HEK293 (cell line): ENCODE data around the gene PRSS16.

Source experiments
- CTCF ChIA-PET: fragments of 350-600 bp; formaldehyde crosslinking; extraction: SDS; loops from one replicate; lab custom pipeline; 2021; ENCODE audit warnings: antibody characterized with exemption; lab: Yijun Ruan, JAX
- POLR2A ChIA-PET: fragments of 300-600 bp; formaldehyde crosslinking; extraction: SDS; loops from one replicate; lab custom pipeline; 2020; ENCODE audit warnings: antibody characterized with exemption, inconsistent platforms; lab: Yijun Ruan, JAX
- H3K27ac ChIP-seq: fragments of 200-500 bp; sonication (Bioruptor generic); 2 replicates; pipeline ENCODE4 v1.5.1; 2014; ENCODE audit warnings: low read depth, low read length, control low read depth, inconsistent platforms; ENCODE audit errors: extremely low read depth
- H3K36me3 ChIP-seq, 2 experiments: fragments of 200-500 bp in 1 of 2; sonication (Bioruptor generic) in 1 of 2; 1 replicate in 1 of 2; 2 replicates in 1 of 2; pipeline ENCODE4 v1.5.1; 2014 to 2017; ENCODE audit warnings: inconsistent platforms in 2 of 2, low read length in 2 of 2; ENCODE audit not compliant: control insufficient read depth in 2 of 2, insufficient read depth in 1 of 2
- H3K4me1 ChIP-seq: fragments of 200-500 bp; sonication (Bioruptor generic); 2 replicates; pipeline ENCODE4 v1.5.1; 2014; ENCODE audit warnings: mild to moderate bottlenecking, low read length, inconsistent platforms; ENCODE audit not compliant: control insufficient read depth, insufficient read depth
- H3K4me3 ChIP-seq: 2 replicates; pipeline ENCODE4 v1.5.1; 2011; ENCODE audit warnings: low read depth, mild to moderate bottlenecking, control low read depth, low read length, moderate library complexity
- H3K9me3 ChIP-seq: fragments of 200-500 bp; sonication (Bioruptor generic); 2 replicates; pipeline ENCODE4 v1.5.1; 2014; ENCODE audit warnings: low read depth, low read length, inconsistent platforms; ENCODE audit not compliant: control insufficient read depth, insufficient read depth
- GLI4 ChIP-seq: fragments of 450-650 bp; formaldehyde crosslinking; IDR thresholded peaks from 2 replicates; pipeline ENCODE4 v1.5.1; 2016; ENCODE audit warnings: missing biosample characterization, missing genetic modification characterization
- GLIS1 ChIP-seq: fragments of 450-650 bp; formaldehyde crosslinking; IDR thresholded peaks from 2 replicates; pipeline ENCODE4 v1.5.1; 2016; ENCODE audit warnings: missing biosample characterization, missing genetic modification characterization
- IKZF3 ChIP-seq: fragments of 450-650 bp; IDR thresholded peaks from 2 replicates; pipeline ENCODE4 v1.5.0; 2018; ENCODE audit warnings: missing biosample characterization, mild to moderate bottlenecking, missing genetic modification characterization, moderate library complexity
- KLF8 ChIP-seq: fragments of 450-650 bp; formaldehyde crosslinking; IDR thresholded peaks from 2 replicates; pipeline ENCODE4 v1.5.1; 2016; ENCODE audit warnings: missing biosample characterization, missing genetic modification characterization
- MEIS1 ChIP-seq: sonication (generic); formaldehyde crosslinking; IDR thresholded peaks from 2 replicates; pipeline ENCODE4 v1.8.1; 2022; ENCODE audit warnings: missing genetic modification reagents, mild to moderate bottlenecking, borderline replicate concordance
- MYNN ChIP-seq: fragments of 450-650 bp; formaldehyde crosslinking; IDR thresholded peaks from 2 replicates; pipeline ENCODE4 v1.5.1; 2016; ENCODE audit warnings: missing biosample characterization, missing genetic modification characterization, borderline replicate concordance
- PRDM1 ChIP-seq: fragments of 450-650 bp; formaldehyde crosslinking; IDR thresholded peaks from 2 replicates; pipeline ENCODE4; 2016; ENCODE audit warnings: missing biosample characterization, missing genetic modification characterization
- PRDM4 ChIP-seq: fragments of 450-650 bp; formaldehyde crosslinking; IDR thresholded peaks from 2 replicates; pipeline ENCODE4 v1.5.1; 2017; ENCODE audit warnings: missing biosample characterization, missing genetic modification characterization
- ZBTB17 ChIP-seq: fragments of 450-650 bp; formaldehyde crosslinking; IDR thresholded peaks from 2 replicates; pipeline ENCODE4 v1.5.1; 2016; ENCODE audit warnings: missing biosample characterization, missing genetic modification characterization
- ZNF10 ChIP-seq: fragments of 450-650 bp; formaldehyde crosslinking; IDR thresholded peaks from 2 replicates; pipeline ENCODE4 v1.5.1; 2017; ENCODE audit warnings: missing biosample characterization, missing genetic modification characterization
- ZNF175 ChIP-seq: fragments of 450-650 bp; formaldehyde crosslinking; IDR thresholded peaks from 2 replicates; pipeline ENCODE4 v1.5.1; 2016; ENCODE audit warnings: missing biosample characterization, missing genetic modification characterization
- ZNF184 ChIP-seq: fragments of 450-650 bp; IDR thresholded peaks from 2 replicates; pipeline ENCODE4 v1.5.1; 2018; ENCODE audit warnings: missing biosample characterization, mild to moderate bottlenecking, missing genetic modification characterization
- ZNF223 ChIP-seq: fragments of 450-650 bp; formaldehyde crosslinking; IDR thresholded peaks from 2 replicates; pipeline ENCODE4 v1.5.1; 2016; ENCODE audit warnings: missing biosample characterization, missing genetic modification characterization
- ZNF391 ChIP-seq: fragments of 450-650 bp; formaldehyde crosslinking; IDR thresholded peaks from 2 replicates; pipeline ENCODE4 v1.5.1; 2016; ENCODE audit warnings: low read depth, missing biosample characterization, missing genetic modification characterization, borderline replicate concordance
- ZNF610 ChIP-seq: fragments of 450-650 bp; formaldehyde crosslinking; IDR thresholded peaks from 2 replicates; pipeline ENCODE4 v1.5.1; 2016; ENCODE audit warnings: missing biosample characterization, missing genetic modification characterization, borderline replicate concordance
- ZNF639 ChIP-seq: fragments of 450-650 bp; formaldehyde crosslinking; IDR thresholded peaks from 2 replicates; pipeline ENCODE4 v1.5.1; 2016; ENCODE audit warnings: missing biosample characterization, missing genetic modification characterization
- ZNF747 ChIP-seq: fragments of 450-650 bp; formaldehyde crosslinking; IDR thresholded peaks from 2 replicates; pipeline ENCODE4 v1.5.1; 2016; ENCODE audit warnings: missing biosample characterization, missing genetic modification characterization
- TF ChIP-seq, protein P1 (sequence below): fragments of 450-650 bp; formaldehyde crosslinking; IDR thresholded peaks from 2 replicates; pipeline ENCODE4 v1.5.1; 2016; ENCODE audit warnings: missing biosample characterization, missing genetic modification characterization
- TF ChIP-seq, protein P2 (sequence below): fragments of 450-650 bp; formaldehyde crosslinking; IDR thresholded peaks from 2 replicates; pipeline ENCODE4 v1.5.1; 2016; ENCODE audit warnings: missing biosample characterization, missing genetic modification characterization
- TF ChIP-seq, protein P3 (sequence below): fragments of 450-650 bp; formaldehyde crosslinking; IDR thresholded peaks from 2 replicates; pipeline ENCODE4 v1.5.1; 2016; ENCODE audit warnings: missing biosample characterization, missing genetic modification characterization
- TF ChIP-seq, protein P4 (sequence below): fragments of 450-650 bp; formaldehyde crosslinking; conservative IDR thresholded peaks from 2 replicates; pipeline ENCODE4 v1.5.1; 2016; ENCODE audit warnings: low read depth, missing biosample characterization, missing genetic modification characterization

The PRSS16 gene

DNA sequence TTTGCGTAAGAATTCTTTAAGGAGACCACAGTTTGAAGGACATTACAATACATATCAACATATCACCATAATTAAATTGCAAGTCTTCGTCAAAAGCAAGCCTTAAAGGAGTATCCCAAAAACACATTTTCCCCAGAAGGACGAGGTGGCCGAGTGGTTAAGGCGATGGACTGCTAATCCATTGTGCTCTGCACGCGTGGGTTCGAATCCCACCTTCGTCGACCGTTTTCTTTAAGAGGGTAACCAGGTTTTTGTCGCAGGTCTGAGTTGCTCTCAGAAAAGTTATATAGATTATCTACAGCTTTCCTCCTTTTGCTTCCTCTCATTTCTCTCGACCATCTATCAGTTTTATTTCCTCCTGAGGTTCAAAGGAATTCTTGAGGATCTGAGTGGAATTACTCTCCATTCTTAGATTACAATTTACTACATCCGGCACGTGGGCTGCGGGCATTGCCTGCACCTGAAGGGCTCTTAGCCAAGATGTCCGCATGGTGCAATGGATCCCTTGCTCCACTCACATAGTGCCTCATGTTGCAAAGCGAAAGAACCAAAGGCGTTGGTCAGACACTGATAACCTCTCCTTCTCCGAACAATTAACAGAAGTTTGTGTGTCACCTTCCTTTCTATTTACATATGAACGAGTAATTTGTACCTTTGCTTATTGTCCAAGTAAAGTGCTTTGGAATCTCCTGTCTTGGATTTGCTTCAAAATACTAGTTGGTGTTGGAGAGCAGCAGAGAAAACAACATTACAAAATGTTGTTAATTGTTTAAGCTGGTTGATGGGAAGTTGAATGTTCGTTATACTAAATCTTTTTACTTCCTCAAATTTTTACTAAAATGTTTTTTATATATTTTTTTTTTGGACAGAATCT lies 50.6 kb downstream of the PRSS16 start:
- peak overlapping the region; percentile 83 for H3K4me3 ChIP-seq
- no peak overlapping the region; the same call in 1 of the 2 replicates for H3K27ac ChIP-seq
- H3K9me3 ChIP-seq, result no peaks in the 10 kb centered on the region
- no peaks in the 10 kb centered on the region for H3K36me3 ChIP-seq
- CTCF ChIA-PET, result interaction anchor here (0.7 to 1.0 kb wide), 2 partner anchors 60 to 225 kb away, joined by 3 to 6 read pairs; no protein-coding TSS in a partner anchor
- POLR2A ChIA-PET, result interaction anchor here (0.7 to 1.1 kb wide), 5 partner anchors 46 to 510 kb away, joined by 3 to 5 read pairs (median 4); partner anchors contain the start of gene ZNF184
- H3K4me1 ChIP-seq, result no peaks in the 10 kb centered on the region
- TF ChIP-seq ZNF184 (tag by site-specific recombination) (0 out of 2 replicates have a peak, but pooled peaks have one; percentile 46), ZNF175 (tag by site-specific recombination) (no peak), PRDM4 (tag by site-specific recombination) (0 out of 2 replicates have a peak, but pooled peaks have one; percentile 34), ZNF391 (tag by site-specific recombination) (peak; percentile 39; the same call in 1 of the 2 replicates), KLF8 (tag by site-specific recombination) (peak; percentile 62; the same call in 1 of the 2 replicates), GLI4 (tag by site-specific recombination) (peak; percentile 35; the same call in 1 of the 2 replicates), ZNF223 (tag by site-specific recombination) (peak; percentile 94), GLIS1 (no peak), ZBTB17 (tag by site-specific recombination) (peak; percentile 94), MYNN (tag by site-specific recombination) (0 out of 2 replicates have a peak, but pooled peaks have one; percentile 25), ZNF747 (tag by site-specific recombination) (no peak), ZNF639 (0 out of 2 replicates have a peak, but pooled peaks have one; percentile 45), MEIS1 (CRISPR knock-in tag) (peak; percentile 16; the same call in 1 of the 2 replicates), ZNF10 (peak; percentile 28; the same call in 1 of the 2 replicates), IKZF3 (tag by site-specific recombination) (0 out of 2 replicates have a peak, but pooled peaks have one; percentile 48), ZNF610 (no peak), PRDM1 (tag by site-specific recombination) (peak; percentile 20; the same call in 1 of the 2 replicates)
- TF ChIP-seq, protein P1, sequence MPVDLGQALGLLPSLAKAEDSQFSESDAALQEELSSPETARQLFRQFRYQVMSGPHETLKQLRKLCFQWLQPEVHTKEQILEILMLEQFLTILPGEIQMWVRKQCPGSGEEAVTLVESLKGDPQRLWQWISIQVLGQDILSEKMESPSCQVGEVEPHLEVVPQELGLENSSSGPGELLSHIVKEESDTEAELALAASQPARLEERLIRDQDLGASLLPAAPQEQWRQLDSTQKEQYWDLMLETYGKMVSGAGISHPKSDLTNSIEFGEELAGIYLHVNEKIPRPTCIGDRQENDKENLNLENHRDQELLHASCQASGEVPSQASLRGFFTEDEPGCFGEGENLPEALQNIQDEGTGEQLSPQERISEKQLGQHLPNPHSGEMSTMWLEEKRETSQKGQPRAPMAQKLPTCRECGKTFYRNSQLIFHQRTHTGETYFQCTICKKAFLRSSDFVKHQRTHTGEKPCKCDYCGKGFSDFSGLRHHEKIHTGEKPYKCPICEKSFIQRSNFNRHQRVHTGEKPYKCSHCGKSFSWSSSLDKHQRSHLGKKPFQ, result 0 out of 2 replicates have a peak, but pooled peaks have one; percentile 32
- TF ChIP-seq, protein P2, sequence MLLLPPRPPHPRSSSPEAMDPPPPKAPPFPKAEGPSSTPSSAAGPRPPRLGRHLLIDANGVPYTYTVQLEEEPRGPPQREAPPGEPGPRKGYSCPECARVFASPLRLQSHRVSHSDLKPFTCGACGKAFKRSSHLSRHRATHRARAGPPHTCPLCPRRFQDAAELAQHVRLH (tag by site-specific recombination), result peak; percentile 90
- TF ChIP-seq, protein P3, sequence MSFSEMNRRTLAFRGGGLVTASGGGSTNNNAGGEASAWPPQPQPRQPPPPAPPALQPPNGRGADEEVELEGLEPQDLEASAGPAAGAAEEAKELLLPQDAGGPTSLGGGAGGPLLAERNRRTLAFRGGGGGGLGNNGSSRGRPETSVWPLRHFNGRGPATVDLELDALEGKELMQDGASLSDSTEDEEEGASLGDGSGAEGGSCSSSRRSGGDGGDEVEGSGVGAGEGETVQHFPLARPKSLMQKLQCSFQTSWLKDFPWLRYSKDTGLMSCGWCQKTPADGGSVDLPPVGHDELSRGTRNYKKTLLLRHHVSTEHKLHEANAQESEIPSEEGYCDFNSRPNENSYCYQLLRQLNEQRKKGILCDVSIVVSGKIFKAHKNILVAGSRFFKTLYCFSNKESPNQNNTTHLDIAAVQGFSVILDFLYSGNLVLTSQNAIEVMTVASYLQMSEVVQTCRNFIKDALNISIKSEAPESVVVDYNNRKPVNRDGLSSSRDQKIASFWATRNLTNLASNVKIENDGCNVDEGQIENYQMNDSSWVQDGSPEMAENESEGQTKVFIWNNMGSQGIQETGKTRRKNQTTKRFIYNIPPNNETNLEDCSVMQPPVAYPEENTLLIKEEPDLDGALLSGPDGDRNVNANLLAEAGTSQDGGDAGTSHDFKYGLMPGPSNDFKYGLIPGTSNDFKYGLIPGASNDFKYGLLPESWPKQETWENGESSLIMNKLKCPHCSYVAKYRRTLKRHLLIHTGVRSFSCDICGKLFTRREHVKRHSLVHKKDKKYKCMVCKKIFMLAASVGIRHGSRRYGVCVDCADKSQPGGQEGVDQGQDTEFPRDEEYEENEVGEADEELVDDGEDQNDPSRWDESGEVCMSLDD (tag by site-specific recombination), result 0 out of 2 replicates have a peak, but pooled peaks have one; percentile 26
- TF ChIP-seq, protein P4, sequence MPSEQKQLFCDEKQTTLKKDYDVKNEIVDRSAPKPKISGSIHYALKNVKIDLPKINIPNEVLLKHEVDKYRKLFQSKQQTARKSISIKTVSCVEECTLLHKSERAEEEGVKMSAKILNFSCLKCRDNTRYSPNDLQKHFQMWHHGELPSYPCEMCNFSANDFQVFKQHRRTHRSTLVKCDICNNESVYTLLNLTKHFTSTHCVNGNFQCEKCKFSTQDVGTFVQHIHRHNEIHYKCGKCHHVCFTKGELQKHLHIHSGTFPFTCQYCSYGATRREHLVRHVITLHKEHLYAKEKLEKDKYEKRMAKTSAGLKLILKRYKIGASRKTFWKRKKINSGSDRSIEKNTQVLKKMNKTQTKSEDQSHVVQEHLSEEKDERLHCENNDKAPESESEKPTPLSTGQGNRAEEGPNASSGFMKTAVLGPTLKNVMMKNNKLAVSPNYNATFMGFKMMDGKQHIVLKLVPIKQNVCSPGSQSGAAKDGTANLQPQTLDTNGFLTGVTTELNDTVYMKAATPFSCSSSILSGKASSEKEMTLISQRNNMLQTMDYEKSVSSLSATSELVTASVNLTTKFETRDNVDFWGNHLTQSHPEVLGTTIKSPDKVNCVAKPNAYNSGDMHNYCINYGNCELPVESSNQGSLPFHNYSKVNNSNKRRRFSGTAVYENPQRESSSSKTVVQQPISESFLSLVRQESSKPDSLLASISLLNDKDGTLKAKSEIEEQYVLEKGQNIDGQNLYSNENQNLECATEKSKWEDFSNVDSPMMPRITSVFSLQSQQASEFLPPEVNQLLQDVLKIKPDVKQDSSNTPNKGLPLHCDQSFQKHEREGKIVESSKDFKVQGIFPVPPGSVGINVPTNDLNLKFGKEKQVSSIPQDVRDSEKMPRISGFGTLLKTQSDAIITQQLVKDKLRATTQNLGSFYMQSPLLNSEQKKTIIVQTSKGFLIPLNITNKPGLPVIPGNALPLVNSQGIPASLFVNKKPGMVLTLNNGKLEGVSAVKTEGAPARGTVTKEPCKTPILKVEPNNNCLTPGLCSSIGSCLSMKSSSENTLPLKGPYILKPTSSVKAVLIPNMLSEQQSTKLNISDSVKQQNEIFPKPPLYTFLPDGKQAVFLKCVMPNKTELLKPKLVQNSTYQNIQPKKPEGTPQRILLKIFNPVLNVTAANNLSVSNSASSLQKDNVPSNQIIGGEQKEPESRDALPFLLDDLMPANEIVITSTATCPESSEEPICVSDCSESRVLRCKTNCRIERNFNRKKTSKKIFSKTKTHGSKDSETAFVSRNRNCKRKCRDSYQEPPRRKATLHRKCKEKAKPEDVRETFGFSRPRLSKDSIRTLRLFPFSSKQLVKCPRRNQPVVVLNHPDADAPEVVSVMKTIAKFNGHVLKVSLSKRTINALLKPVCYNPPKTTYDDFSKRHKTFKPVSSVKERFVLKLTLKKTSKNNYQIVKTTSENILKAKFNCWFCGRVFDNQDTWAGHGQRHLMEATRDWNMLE (tag by site-specific recombination), result 0 out of 2 replicates have a peak, but pooled peaks have one; percentile 33
